Osteoblast (primary cell): ENCODE data around the gene KCNAB1. TPM values are rescaled to one million over a fixed set of nuclear protein-coding genes. Genes with fewer than 3 reads are reported as not detected.
"Not testable (repeated sequence)": the region's sequence is repeated elsewhere in the genome, so short reads cannot be mapped to it uniquely, and the experiment has no call there.

Experiments
- DNase-seq: peaks from one replicate; pipeline ENCODE4 v3.0.0; 2011; ENCODE audit warnings: low spot score, mixed read lengths; ENCODE audit not compliant: insufficient read length; ENCODE audit errors: missing footprints
- H2AFZ ChIP-seq: 2 replicates; pipeline ENCODE4 v1.6.0; 2011; ENCODE audit warnings: mild to moderate bottlenecking, low read length
- H3K27ac ChIP-seq: 2 replicates; pipeline ENCODE4 v1.5.1; 2011; ENCODE audit warnings: mild to moderate bottlenecking, low read depth, low read length, moderate library complexity
- H3K27me3 ChIP-seq: 2 replicates; pipeline ENCODE4 v1.6.0; 2012; ENCODE audit warnings: mild to moderate bottlenecking, control low read depth, inconsistent platforms, low read length, moderate library complexity; ENCODE audit not compliant: insufficient read depth
- H3K36me3 ChIP-seq: 2 replicates; pipeline ENCODE4 v1.5.1; 2011; ENCODE audit warnings: mild to moderate bottlenecking, low read length, control low read depth, moderate library complexity; ENCODE audit not compliant: insufficient read depth
- H3K4me1 ChIP-seq: 2 replicates; pipeline ENCODE4 v1.5.1; 2011; ENCODE audit warnings: mild to moderate bottlenecking, low read length, control low read depth, moderate library complexity; ENCODE audit not compliant: insufficient read depth
- H3K4me2 ChIP-seq: 2 replicates; pipeline ENCODE4 v1.6.0; 2011; ENCODE audit warnings: mild to moderate bottlenecking, low read length; ENCODE audit not compliant: insufficient read depth
- H3K4me3 ChIP-seq: fragments of 200-600 bp; sonication (generic); 3 replicates; pipeline ENCODE4 v1.5.1; 2012; ENCODE audit warnings: mild to moderate bottlenecking, low read length, inconsistent platforms; ENCODE audit not compliant: insufficient read depth
- H3K79me2 ChIP-seq: 2 replicates; pipeline ENCODE4 v1.6.0; 2012; ENCODE audit warnings: mild to moderate bottlenecking, low read length, control low read depth, inconsistent platforms; ENCODE audit not compliant: insufficient read depth
- H3K9me3 ChIP-seq: 2 replicates; pipeline ENCODE4 v1.5.1; 2011; ENCODE audit warnings: low read depth, low read length, control low read depth
- H4K20me1 ChIP-seq: 2 replicates; pipeline ENCODE4 v1.6.0; 2012; ENCODE audit warnings: mild to moderate bottlenecking, low read length, control low read depth; ENCODE audit not compliant: insufficient read depth
- CTCF ChIP-seq: IDR thresholded peaks from 2 replicates; pipeline ENCODE4 v1.5.1; 2011; ENCODE audit warnings: mild to moderate bottlenecking, low read depth, low read length, moderate library complexity; ENCODE audit errors: extremely low read depth
- total RNA-seq: library from RNA; depleted of rRNA; stranded (reverse); fragments of >200 nt; gene quantifications from 2 replicates; pipeline ENCODE4 v1.2.3, GENCODE V29; 2012

Gene KCNAB1
- total RNA-seq = under 0.01 and 0.36 TPM in 2 replicates

DNA sequence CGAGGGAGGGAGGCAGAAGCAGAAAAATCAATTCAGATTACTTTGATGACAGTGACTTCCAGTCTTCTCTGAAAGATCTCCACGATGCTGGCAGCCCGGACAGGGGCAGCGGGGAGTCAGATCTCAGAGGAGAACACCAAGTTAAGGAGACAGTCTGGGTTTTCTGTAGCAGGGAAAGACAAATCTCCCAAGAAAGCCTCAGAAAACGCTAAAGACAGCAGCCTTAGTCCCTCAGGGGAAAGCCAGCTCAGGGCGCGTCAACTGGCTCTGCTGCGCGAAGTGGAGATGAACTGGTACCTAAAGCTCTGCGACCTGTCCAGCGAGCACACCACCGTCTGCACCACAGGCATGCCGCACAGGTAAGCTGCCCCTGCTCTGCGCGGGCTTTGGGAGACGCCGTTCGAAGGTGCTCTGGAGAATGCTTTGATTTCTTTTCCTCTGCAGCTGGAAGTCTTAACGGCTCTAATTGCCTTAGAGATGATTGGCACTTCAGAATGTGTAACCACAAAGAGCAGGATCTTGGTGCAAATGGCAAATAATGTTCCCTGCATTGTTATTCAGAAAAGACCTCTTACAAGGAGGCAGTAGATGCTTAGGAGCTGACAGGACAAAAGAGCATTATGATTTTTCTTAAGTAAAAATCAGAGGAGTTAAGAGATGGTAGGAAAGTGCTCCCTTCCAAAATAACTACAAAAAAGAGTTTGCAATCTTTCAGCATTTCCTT lies at the start of gene KCNAB1:
Gene KCNAB1 (plus strand): TSS at position 51 of the 724 bp plus-strand sequence.
- no peaks in the 10 kb centered on the region for H3K36me3 ChIP-seq
- H4K20me1 ChIP-seq = no peaks in the 10 kb centered on the region
- H3K9me3 ChIP-seq = no peaks in the 10 kb centered on the region
- H3K27me3 ChIP-seq = peaks cover 29% of the 10 kb centered on the region
- no peak for TF ChIP-seq CTCF
- H3K27ac ChIP-seq = no peak within 1 kb of the TSS
- H3K79me2 ChIP-seq = no peaks in the 10 kb centered on the region
- H3K4me3 ChIP-seq = no peak within 1 kb of the TSS
- H3K4me2 ChIP-seq = no peak within 1 kb of the TSS
- DNase-seq = no peak
- H3K4me1 ChIP-seq = no peaks in the 10 kb centered on the region
- no peak within 1 kb of the TSS for H2AFZ ChIP-seq

DNA sequence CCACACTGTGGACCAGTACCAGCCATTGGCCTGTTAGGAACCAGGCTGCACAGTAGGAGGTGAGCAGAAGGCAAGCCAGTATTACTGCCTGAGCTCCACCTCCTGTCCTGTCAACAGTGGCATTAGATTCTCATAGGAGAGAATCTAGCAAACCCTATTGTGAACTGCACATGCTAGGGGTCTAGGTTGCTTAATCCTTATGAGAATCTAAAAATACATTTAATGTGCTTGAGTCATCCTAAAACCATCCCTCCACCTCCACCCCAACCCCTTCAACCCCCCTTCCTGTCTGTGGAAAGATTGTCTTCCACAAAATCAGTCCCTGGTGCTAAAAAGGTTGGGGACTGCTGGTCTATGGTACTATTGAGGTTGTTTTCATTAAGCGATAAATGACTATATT lies 49.3 kb upstream of the KCNAB1 start:
- Histone ChIP-seq H3K9me3 (no peaks in the 10 kb centered on the region), H3K27me3 (no peaks in the 10 kb centered on the region), H3K4me3 (no peak overlapping the region), H3K79me2 (no peaks in the 10 kb centered on the region), H3K27ac (no peak overlapping the region), H3K4me1 (no peaks in the 10 kb centered on the region), H4K20me1 (no peaks in the 10 kb centered on the region), H3K4me2 (no peak overlapping the region), H2AFZ (no peak overlapping the region), H3K36me3 (no peaks in the 10 kb centered on the region)
- no peak for TF ChIP-seq CTCF
- no peak for DNase-seq

DNA sequence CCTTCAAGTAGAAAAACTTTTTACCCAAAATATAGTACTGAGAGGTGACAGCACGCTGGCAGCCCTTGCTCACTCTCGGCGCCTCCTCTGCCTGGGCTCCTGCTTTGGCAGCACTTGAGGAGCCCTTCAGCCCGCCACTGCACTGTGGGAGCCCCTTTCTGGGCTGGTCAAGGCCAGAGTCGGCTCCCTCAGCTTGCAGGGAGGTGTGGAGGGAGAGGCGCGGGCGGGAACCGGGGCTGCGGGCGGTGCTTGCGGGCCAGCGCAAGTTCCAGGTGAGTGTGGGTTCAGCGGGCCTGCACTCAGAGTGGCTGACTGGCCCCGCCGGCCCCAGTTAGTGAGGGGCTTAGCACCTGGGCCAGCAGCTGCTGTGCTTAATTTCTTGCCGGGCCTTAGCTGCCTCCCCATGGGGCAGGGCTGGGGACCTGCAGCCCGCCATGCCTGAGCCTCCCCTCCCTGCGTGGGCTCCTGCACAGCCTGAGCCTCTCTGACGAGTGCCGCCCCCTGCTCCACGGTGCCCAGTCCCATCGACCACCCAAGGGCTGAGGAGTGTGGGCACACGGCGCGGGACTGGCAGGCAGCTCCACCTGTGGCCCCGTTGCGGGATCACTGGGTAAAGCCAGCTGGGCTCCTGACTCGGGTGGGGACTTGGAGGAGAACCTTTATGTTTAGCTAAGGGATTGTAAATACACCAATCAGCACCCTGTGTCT lies 47.3 kb upstream of the KCNAB1 start:
- H3K4me1 ChIP-seq, H3K4me2 ChIP-seq, H2AFZ ChIP-seq, H3K27ac ChIP-seq, H3K9me3 ChIP-seq, H4K20me1 ChIP-seq, H3K4me3 ChIP-seq, H3K79me2 ChIP-seq, DNase-seq, H3K27me3 ChIP-seq, H3K36me3 ChIP-seq: not testable (repeated sequence)

GRCh38 chr3:156090126-156090525 lies 30.3 kb upstream of the KCNAB1 start:
- TF ChIP-seq CTCF = no peak
- no peak overlapping the region for H3K4me3 ChIP-seq
- H3K4me2 ChIP-seq = no peak overlapping the region
- no peak for DNase-seq
- no peaks in the 10 kb centered on the region for H3K4me1 ChIP-seq
- no peak overlapping the region for H2AFZ ChIP-seq
- H3K36me3 ChIP-seq = no peaks in the 10 kb centered on the region
- H3K9me3 ChIP-seq = no peaks in the 10 kb centered on the region
- H4K20me1 ChIP-seq = no peaks in the 10 kb centered on the region
- H3K79me2 ChIP-seq = no peaks in the 10 kb centered on the region
- H3K27me3 ChIP-seq = no peaks in the 10 kb centered on the region
- no peak overlapping the region for H3K27ac ChIP-seq
